CD14-positive monocyte (primary cell): ENCODE results near the gene GTF2H2C. TPM values are rescaled to one million over a fixed set of nuclear protein-coding genes. Genes with fewer than 3 reads are reported as not detected.
"Not testable (repeated sequence)": the region's sequence is repeated elsewhere in the genome, so short reads cannot be mapped to it uniquely, and the experiment has no call there.

Source experiments
- DNase-seq, 3 donors: peaks; one replicate each; pipeline ENCODE4 v3.0.0-alpha.2; 2011 to 2022
- H2AFZ ChIP-seq: 2 replicates; pipeline ENCODE4 v1.6.0; 2012; ENCODE audit warnings: mild to moderate bottlenecking, low read depth, low read length, inconsistent platforms; ENCODE audit not compliant: insufficient read depth, poor library complexity, severe bottlenecking
- H3K27ac ChIP-seq, 2 donors: 1 replicate in 1 of 2; 2 replicates in 1 of 2; pipeline ENCODE4 v1.5.1; 2012 to 2013; ENCODE audit warnings: low read length in 2 of 2, control low read depth in 1 of 2, inconsistent platforms in 1 of 2, low read depth in 1 of 2, mild to moderate bottlenecking in 1 of 2
- H3K27me3 ChIP-seq, 2 donors: one replicate each; pipeline versions ENCODE4 v1.6.0 to v1.6.1; 2011 to 2013; ENCODE audit warnings: low read length in 2 of 2; ENCODE audit not compliant: control insufficient read depth in 2 of 2, insufficient read depth in 2 of 2
- H3K36me3 ChIP-seq, 2 donors: replicated peaks in 1 of 2; 1 replicate in 1 of 2; 2 replicates in 1 of 2; pipeline versions ENCODE4 v1.5.1 to v1.6.1; 2012 to 2013; ENCODE audit warnings: low read length in 2 of 2, control low read depth in 1 of 2, inconsistent platforms in 1 of 2, mild to moderate bottlenecking in 1 of 2; ENCODE audit not compliant: insufficient read depth in 2 of 2, control insufficient read depth in 1 of 2
- H3K4me1 ChIP-seq, 2 donors: 1 replicate in 1 of 2; 2 replicates in 1 of 2; pipeline versions ENCODE4 v1.5.1 to v1.6.1; 2012 to 2013; ENCODE audit warnings: low read length in 2 of 2, control low read depth in 1 of 2, inconsistent platforms in 1 of 2, mild to moderate bottlenecking in 1 of 2, moderate library complexity in 1 of 2; ENCODE audit not compliant: insufficient read depth in 2 of 2, control insufficient read depth in 1 of 2
- H3K4me2 ChIP-seq: replicated peaks from 2 replicates; pipeline ENCODE3; 2012; ENCODE audit warnings: low read length, moderate library complexity, mild to moderate bottlenecking; ENCODE audit not compliant: poor library complexity, severe bottlenecking; ENCODE audit errors: extremely low read depth
- H3K4me3 ChIP-seq, 3 experiments: fragments of 200-600 bp in 1 of 3; sonication (generic) in 1 of 3; replicated peaks in 1 of 3; 1 replicate in 2 of 3; 2 replicates in 1 of 3; pipeline ENCODE4 v1.5.1; 2011 to 2013; ENCODE audit warnings: low read length in 3 of 3, mild to moderate bottlenecking in 3 of 3, control low read depth in 2 of 3, low read depth in 2 of 3, inconsistent platforms in 1 of 3, moderate library complexity in 1 of 3
- H3K79me2 ChIP-seq: 2 replicates; pipeline ENCODE4 v1.6.0; 2012; ENCODE audit warnings: mild to moderate bottlenecking, control low read depth, inconsistent platforms, low read length, moderate library complexity; ENCODE audit not compliant: insufficient read depth
- H3K9ac ChIP-seq: 2 replicates; pipeline ENCODE4 v1.6.0; 2017; ENCODE audit warnings: low read length, mild to moderate bottlenecking; ENCODE audit not compliant: insufficient read depth, poor library complexity, severe bottlenecking
- H3K9me3 ChIP-seq, 2 donors: replicated peaks in 1 of 2; 1 replicate in 1 of 2; 2 replicates in 1 of 2; pipeline versions ENCODE4 v1.5.1 to v1.6.1; 2012 to 2013; ENCODE audit warnings: low read length in 2 of 2, control low read depth in 1 of 2; ENCODE audit not compliant: control insufficient read depth in 1 of 2, insufficient read depth in 1 of 2
- H4K20me1 ChIP-seq: 2 replicates; pipeline ENCODE4 v1.6.0; 2012; ENCODE audit warnings: mild to moderate bottlenecking, low read length, control low read depth, moderate library complexity; ENCODE audit not compliant: insufficient read depth
- H3K27ac Mint-ChIP-seq, 7 donors: one replicate each; pipeline ENCODE4 v1.8.0; 2020; ENCODE audit warnings: mild to moderate bottlenecking in 7 of 7, mixed read lengths in 7 of 7, moderate library complexity in 6 of 7, inconsistent platforms in 2 of 7
- H3K27me3 Mint-ChIP-seq, 3 donors: one replicate each; pipeline ENCODE4 v1.8.0; 2021 to 2022; ENCODE audit warnings: low read depth in 3 of 3, mild to moderate bottlenecking in 3 of 3, mixed read lengths in 3 of 3, moderate library complexity in 3 of 3, inconsistent platforms in 1 of 3
- H3K36me3 Mint-ChIP-seq, 2 donors: one replicate each; pipeline ENCODE4 v1.8.0; 2020; ENCODE audit warnings: mixed read lengths in 2 of 2, inconsistent platforms in 1 of 2, mild to moderate bottlenecking in 1 of 2
- H3K4me1 Mint-ChIP-seq: one replicate; pipeline ENCODE4 v1.8.0; 2020; ENCODE audit warnings: mild to moderate bottlenecking, mixed read lengths
- H3K4me3 Mint-ChIP-seq, 2 donors: one replicate each; pipeline ENCODE4 v1.8.0; 2020; ENCODE audit warnings: mild to moderate bottlenecking in 2 of 2, mixed read lengths in 2 of 2, moderate library complexity in 1 of 2
- H3K9me3 Mint-ChIP-seq, 7 donors: one replicate each; pipeline ENCODE4 v1.8.0; 2020 to 2022; ENCODE audit warnings: mixed read lengths in 7 of 7, mild to moderate bottlenecking in 6 of 7, moderate library complexity in 6 of 7, inconsistent platforms in 2 of 7
- WGBS: methylation state at CpG from one replicate; pipeline ENCODE4 v1.1.5; 2013; ENCODE audit warnings: missing lambda C conversion rate; ENCODE audit not compliant: insufficient coverage; 5-methylcytosine and 5-hydroxymethylcytosine counted together
- intact Hi-C, 2 donors: fragments of 100-400 bp; cut with micrococcal nuclease; formaldehyde crosslinking; loops; one replicate each; pipeline versions ENCODE4 v1.15.0 to v1.15.1; 2023
- polyA plus RNA-seq, 3 donors: library from polyadenylated mRNA; depleted of rRNA in 1 of 3; unstranded in 2 of 3; stranded (reverse) in 1 of 3; fragments of 300-500 nt in 2 of 3; fragments of >200 nt in 1 of 3; fragmentation: Illumina TruSeq in 2 of 3; gene quantifications; 1 replicate in 2 of 3; 2 replicates in 1 of 3; pipeline ENCODE4 v1.2.3, GENCODE V29; 2012 to 2021

GTF2H2C gene
- polyA plus RNA-seq, 3 donors = 11.0 to 14.4 (median 13.5) TPM

GRCh38 chr5:69568072-69568471, 8.1 kb downstream of the GTF2H2C start:
- DNase-seq, H3K4me3 ChIP-seq, H3K4me1 Mint-ChIP-seq, H2AFZ ChIP-seq, H3K27me3 Mint-ChIP-seq, H3K4me2 ChIP-seq, H3K27ac ChIP-seq, H3K36me3 ChIP-seq, H3K36me3 Mint-ChIP-seq, H4K20me1 ChIP-seq, H3K9ac ChIP-seq, H3K4me1 ChIP-seq, H3K4me3 Mint-ChIP-seq, H3K9me3 Mint-ChIP-seq, H3K9me3 ChIP-seq, H3K27me3 ChIP-seq, intact Hi-C loops, H3K27ac Mint-ChIP-seq, H3K79me2 ChIP-seq: not testable (repeated sequence)
- no CpG with 5 or more reads among the region's 2 CpGs for WGBS

- H3K27me3 ChIP-seq, H3K4me3 ChIP-seq, H3K36me3 Mint-ChIP-seq, H3K9me3 Mint-ChIP-seq, H3K4me3 Mint-ChIP-seq, H2AFZ ChIP-seq, H3K4me1 Mint-ChIP-seq, H3K9me3 ChIP-seq, H3K4me1 ChIP-seq, DNase-seq, H3K9ac ChIP-seq, H3K79me2 ChIP-seq, H3K36me3 ChIP-seq, H4K20me1 ChIP-seq, H3K27ac Mint-ChIP-seq, H3K27ac ChIP-seq, H3K4me2 ChIP-seq, H3K27me3 Mint-ChIP-seq, intact Hi-C loops: not testable (repeated sequence)
- WGBS = no CpG with 5 or more reads among the region's 2 CpGs
Observed at GRCh38 chr5:69583356-69583755, 23.4 kb downstream of the GTF2H2C start.

GRCh38 chr5:69596114-69596840, 36.3 kb downstream of the GTF2H2C start:
- H3K27ac Mint-ChIP-seq = not testable (repeated sequence)

GRCh38 chr5:69601947-69602346, 42.0 kb downstream of the GTF2H2C start:
- H4K20me1 ChIP-seq, DNase-seq, H2AFZ ChIP-seq, H3K9me3 Mint-ChIP-seq, H3K4me2 ChIP-seq, H3K4me3 Mint-ChIP-seq, H3K4me3 ChIP-seq, H3K27me3 Mint-ChIP-seq, H3K9me3 ChIP-seq, H3K36me3 ChIP-seq, H3K9ac ChIP-seq, H3K36me3 Mint-ChIP-seq, intact Hi-C loops, H3K4me1 Mint-ChIP-seq, H3K79me2 ChIP-seq, H3K27me3 ChIP-seq, H3K27ac Mint-ChIP-seq, H3K27ac ChIP-seq, H3K4me1 ChIP-seq: not testable (repeated sequence)
- WGBS = no CpG with 5 or more reads among the region's 6 CpGs

More at GRCh38 chr5:69596114-69596840, 36.3 kb downstream of the GTF2H2C start:
- H3K4me3 ChIP-seq, H4K20me1 ChIP-seq, H3K9ac ChIP-seq, H3K4me1 Mint-ChIP-seq, H2AFZ ChIP-seq, H3K9me3 Mint-ChIP-seq, H3K36me3 Mint-ChIP-seq, H3K4me3 Mint-ChIP-seq, H3K9me3 ChIP-seq, H3K4me1 ChIP-seq, H3K27me3 ChIP-seq, DNase-seq, H3K36me3 ChIP-seq, H3K79me2 ChIP-seq, H3K27me3 Mint-ChIP-seq, intact Hi-C loops, H3K4me2 ChIP-seq, H3K27ac ChIP-seq: not testable (repeated sequence)
- no CpG with 5 or more reads among the region's 7 CpGs for WGBS
